Measurements from ENCODE around the gene NHS. TPM values are rescaled to one million over a fixed set of nuclear protein-coding genes. Genes with fewer than 3 reads are reported as not detected.
A peak's percentile ranks its signal among the peaks of the same experiment; 100 is the strongest.
"Not testable (repeated sequence)": the region's sequence is repeated elsewhere in the genome, so short reads cannot be mapped to it uniquely, and the experiment has no call there.

Gene NHS
- total and polyA plus RNA-seq, 9 donors: 1.2 to 3.0 (median 1.8) TPM

DNA sequence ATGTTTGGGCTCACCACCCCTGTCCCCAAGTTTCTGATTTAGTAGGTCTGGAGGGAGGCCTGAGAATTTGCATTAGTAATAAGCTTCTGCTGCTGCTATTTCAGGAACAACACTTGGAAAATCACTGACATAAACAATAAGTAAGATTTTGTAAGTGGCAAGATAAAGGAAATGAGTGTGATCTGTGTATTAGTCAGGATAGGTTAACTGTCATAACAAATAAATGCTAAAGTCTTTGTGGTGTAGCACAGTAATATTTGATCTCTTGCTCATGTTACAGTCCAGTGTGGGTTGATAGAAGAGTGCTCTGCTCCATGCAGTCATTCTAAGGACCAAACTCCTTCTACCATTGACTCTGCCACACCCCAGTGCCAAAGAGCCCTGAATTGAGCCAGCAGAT is 67.0 kb downstream of the NHS start:
- H3K27ac ChIP-seq (ENCODE audit: low read length): no peak overlapping the region
- DNase-seq: no peak
- H3K9me3 ChIP-seq (replicated peaks; ENCODE audit: control insufficient read depth, low read depth, low read length): no peaks in the 10 kb centered on the region
- no peaks in the 10 kb centered on the region for H3K36me3 ChIP-seq (ENCODE audit: control insufficient read depth, insufficient read depth, low read length)
- H3K4me3 ChIP-seq (ENCODE audit: low read length): no peak overlapping the region
- H3K4me1 ChIP-seq (ENCODE audit: control insufficient read depth, insufficient read depth, low read length): no peaks in the 10 kb centered on the region
- H3K27me3 ChIP-seq (ENCODE audit: control insufficient read depth, insufficient read depth, low read length): peaks cover 30% of the 10 kb centered on the region

GRCh38 chrX:17442898-17443297 is 67.9 kb downstream of the NHS start:
- peaks cover 25% of the 10 kb centered on the region for H3K27me3 ChIP-seq (ENCODE audit: control insufficient read depth, insufficient read depth, low read length)
- 100% methylated on average over 1 of the region's 3 CpGs for WGBS (ENCODE audit: insufficient coverage)
- DNase-seq: no peak

DNA sequence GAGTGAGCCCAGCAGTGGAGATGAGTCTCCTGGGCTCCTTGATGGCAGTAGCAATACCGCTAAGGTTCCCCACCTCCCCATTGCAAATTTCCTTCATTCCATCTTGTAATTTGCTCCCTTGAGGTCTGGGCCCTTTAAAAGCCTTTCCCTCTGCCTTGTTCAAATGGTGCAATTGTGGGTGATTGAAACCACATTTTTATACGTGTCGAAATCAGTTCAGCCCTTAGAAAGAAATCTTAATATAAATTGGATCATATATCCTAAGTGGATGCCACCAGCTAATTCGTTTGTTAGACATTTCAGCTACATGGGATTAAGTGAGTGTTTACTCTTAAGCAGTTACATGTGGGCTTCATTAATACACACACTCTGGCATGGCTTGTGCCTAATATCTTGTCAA is 68.6 kb downstream of the NHS start:
- H3K4me3 ChIP-seq (ENCODE audit: low read length): no peak overlapping the region
- H3K27me3 ChIP-seq (ENCODE audit: control insufficient read depth, insufficient read depth, low read length): peaks cover 20% of the 10 kb centered on the region
- DNase-seq: no peak
- no peaks in the 10 kb centered on the region for H3K36me3 ChIP-seq (ENCODE audit: control insufficient read depth, insufficient read depth, low read length)
- no peaks in the 10 kb centered on the region for H3K9me3 ChIP-seq (replicated peaks; ENCODE audit: control insufficient read depth, low read depth, low read length)
- no peak overlapping the region for H3K27ac ChIP-seq (ENCODE audit: low read length)
- no CpG with 5 or more reads among the region's 4 CpGs for WGBS (ENCODE audit: insufficient coverage)
- no peaks in the 10 kb centered on the region for H3K4me1 ChIP-seq (ENCODE audit: control insufficient read depth, insufficient read depth, low read length)

More at GRCh38 chrX:17442898-17443297, 67.9 kb downstream of the NHS start:
- Histone ChIP-seq H3K4me1 (ENCODE audit: control insufficient read depth, insufficient read depth, low read length) (no peaks in the 10 kb centered on the region), H3K36me3 (ENCODE audit: control insufficient read depth, insufficient read depth, low read length) (no peaks in the 10 kb centered on the region), H3K4me3 (ENCODE audit: low read length) (no peak overlapping the region), H3K9me3 (replicated peaks; ENCODE audit: control insufficient read depth, low read depth, low read length) (no peaks in the 10 kb centered on the region), H3K27ac (ENCODE audit: low read length) (no peak overlapping the region)

DNA sequence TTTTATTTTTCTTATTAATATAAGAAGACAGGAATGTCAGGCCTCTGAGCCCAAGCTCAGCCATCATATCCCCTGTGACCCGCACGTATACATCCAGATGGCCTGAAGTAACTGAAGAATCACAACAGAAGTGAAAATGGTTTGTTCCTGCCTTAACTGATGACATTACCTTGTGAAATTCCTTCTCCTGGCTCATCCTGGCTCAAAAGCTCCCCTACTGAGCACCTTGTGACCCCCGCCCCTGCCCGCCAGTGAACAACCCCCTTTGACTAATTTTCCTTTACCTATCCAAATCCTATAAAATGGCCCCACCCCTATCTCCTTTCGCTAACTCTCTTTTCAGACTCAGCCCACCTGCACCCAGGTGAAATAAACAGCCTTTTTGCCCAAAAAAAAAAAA is 71.3 kb downstream of the NHS start:
- H3K36me3 ChIP-seq (ENCODE audit: control insufficient read depth, insufficient read depth, low read length); H3K4me3 ChIP-seq (ENCODE audit: low read length); H3K4me1 ChIP-seq (ENCODE audit: control insufficient read depth, insufficient read depth, low read length); H3K9me3 ChIP-seq (replicated peaks; ENCODE audit: control insufficient read depth, low read depth, low read length); H3K27ac ChIP-seq (ENCODE audit: low read length); DNase-seq: not testable (repeated sequence)
- peaks cover 14% of the 10 kb centered on the region for H3K27me3 ChIP-seq (ENCODE audit: control insufficient read depth, insufficient read depth, low read length)
- WGBS (ENCODE audit: insufficient coverage): 93% methylated on average over 2 of the region's 5 CpGs

- H3K4me1 ChIP-seq (ENCODE audit: control insufficient read depth, insufficient read depth, low read length): no peaks in the 10 kb centered on the region
- no CpG with 5 or more reads among the region's 2 CpGs for WGBS (ENCODE audit: insufficient coverage)
- no peak for DNase-seq
- H3K27me3 ChIP-seq (ENCODE audit: control insufficient read depth, insufficient read depth, low read length): peaks cover 15% of the 10 kb centered on the region
- no peak overlapping the region for H3K27ac ChIP-seq (ENCODE audit: low read length)
- H3K4me3 ChIP-seq (ENCODE audit: low read length): no peak overlapping the region
- H3K36me3 ChIP-seq (ENCODE audit: control insufficient read depth, insufficient read depth, low read length): no peaks in the 10 kb centered on the region
- no peaks in the 10 kb centered on the region for H3K9me3 ChIP-seq (replicated peaks; ENCODE audit: control insufficient read depth, low read depth, low read length)
Measured at GRCh38 chrX:17448188-17448587, 73.2 kb downstream of the NHS start.

- Histone ChIP-seq H3K36me3 (ENCODE audit: control insufficient read depth, insufficient read depth, low read length) (no peaks in the 10 kb centered on the region), H3K27ac (ENCODE audit: low read length) (no peak overlapping the region), H3K4me1 (ENCODE audit: control insufficient read depth, insufficient read depth, low read length) (no peaks in the 10 kb centered on the region), H3K9me3 (replicated peaks; ENCODE audit: control insufficient read depth, low read depth, low read length) (no peaks in the 10 kb centered on the region), H3K27me3 (ENCODE audit: control insufficient read depth, insufficient read depth, low read length) (peaks cover 10% of the 10 kb centered on the region), H3K4me3 (ENCODE audit: low read length) (no peak overlapping the region)
- no peak for DNase-seq
- WGBS (ENCODE audit: insufficient coverage): 56% methylated on average over 1 of the region's 2 CpGs
Measured at GRCh38 chrX:17449866-17450265, 74.9 kb downstream of the NHS start.

GRCh38 chrX:17453788-17454187 is 78.8 kb downstream of the NHS start:
- H3K27ac ChIP-seq (ENCODE audit: low read length): no peak overlapping the region
- no peaks in the 10 kb centered on the region for H3K36me3 ChIP-seq (ENCODE audit: control insufficient read depth, insufficient read depth, low read length)
- DNase-seq: no peak
- peaks cover under 1% of the 10 kb centered on the region for H3K4me1 ChIP-seq (ENCODE audit: control insufficient read depth, insufficient read depth, low read length)
- peaks cover 27% of the 10 kb centered on the region for H3K27me3 ChIP-seq (ENCODE audit: control insufficient read depth, insufficient read depth, low read length)
- H3K4me3 ChIP-seq (ENCODE audit: low read length): no peak overlapping the region
- no peaks in the 10 kb centered on the region for H3K9me3 ChIP-seq (replicated peaks; ENCODE audit: control insufficient read depth, low read depth, low read length)

- no peaks in the 10 kb centered on the region for H3K36me3 ChIP-seq (ENCODE audit: control insufficient read depth, insufficient read depth, low read length)
- no peak overlapping the region for H3K4me3 ChIP-seq (ENCODE audit: low read length)
- 64% methylated on average over 6 of the region's 6 CpGs for WGBS (ENCODE audit: insufficient coverage)
- peaks cover 32% of the 10 kb centered on the region for H3K27me3 ChIP-seq (ENCODE audit: control insufficient read depth, insufficient read depth, low read length)
- H3K4me1 ChIP-seq (ENCODE audit: control insufficient read depth, insufficient read depth, low read length): peaks cover 6% of the 10 kb centered on the region
- no peak for DNase-seq
- H3K27ac ChIP-seq (ENCODE audit: low read length): no peak overlapping the region
- no peaks in the 10 kb centered on the region for H3K9me3 ChIP-seq (replicated peaks; ENCODE audit: control insufficient read depth, low read depth, low read length)
Measured at GRCh38 chrX:17456526-17456925, 81.5 kb downstream of the NHS start.

DNA sequence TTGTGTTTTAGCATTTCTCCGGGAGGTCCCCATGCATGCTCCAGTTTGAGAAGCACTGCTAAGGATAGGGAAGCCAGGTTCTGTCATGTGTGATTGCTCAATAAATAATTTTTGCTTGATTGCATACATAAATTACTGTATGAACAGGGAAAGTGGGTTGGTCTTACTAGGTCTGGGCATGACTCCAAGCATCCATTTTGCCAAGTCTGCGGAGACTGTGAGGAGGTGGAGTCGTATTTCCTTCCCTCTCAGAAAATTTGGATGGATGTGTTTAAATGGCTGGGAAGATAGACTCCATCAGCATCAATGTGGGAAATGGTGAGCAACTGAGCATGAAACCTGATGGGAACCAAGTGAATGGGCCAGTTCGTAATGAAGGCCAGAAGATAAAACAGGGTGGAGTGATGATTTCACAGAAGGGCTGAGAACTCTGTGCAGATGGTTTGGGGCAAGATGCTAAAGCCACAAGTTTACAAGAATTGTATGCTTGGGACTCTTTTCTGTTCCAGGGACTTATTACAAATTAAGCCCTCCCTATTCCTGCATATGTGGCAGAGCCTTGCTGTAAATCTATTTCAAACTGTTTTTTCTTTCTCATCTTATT is 84.1 kb downstream of the NHS start:
- Histone ChIP-seq H3K4me1 (ENCODE audit: control insufficient read depth, insufficient read depth, low read length) (peaks cover 6% of the 10 kb centered on the region), H3K27ac (ENCODE audit: low read length) (peak overlapping the region; percentile 13), H3K4me3 (ENCODE audit: low read length) (no peak overlapping the region), H3K27me3 (ENCODE audit: control insufficient read depth, insufficient read depth, low read length) (peaks cover 34% of the 10 kb centered on the region), H3K9me3 (replicated peaks; ENCODE audit: control insufficient read depth, low read depth, low read length) (no peaks in the 10 kb centered on the region), H3K36me3 (ENCODE audit: control insufficient read depth, insufficient read depth, low read length) (no peaks in the 10 kb centered on the region)
- DNase-seq: peak; percentile 90
- WGBS (ENCODE audit: insufficient coverage): 38% methylated on average over 1 of the region's 4 CpGs

- peak; percentile 31 for DNase-seq
- peaks cover 6% of the 10 kb centered on the region for H3K4me1 ChIP-seq (ENCODE audit: control insufficient read depth, insufficient read depth, low read length)
- H3K36me3 ChIP-seq (ENCODE audit: control insufficient read depth, insufficient read depth, low read length): no peaks in the 10 kb centered on the region
- no peak overlapping the region for H3K4me3 ChIP-seq (ENCODE audit: low read length)
- peak overlapping the region; percentile 13 for H3K27ac ChIP-seq (ENCODE audit: low read length)
- WGBS (ENCODE audit: insufficient coverage): no CpG with 5 or more reads among the region's 1 CpG
- peaks cover 36% of the 10 kb centered on the region for H3K27me3 ChIP-seq (ENCODE audit: control insufficient read depth, insufficient read depth, low read length)
- H3K9me3 ChIP-seq (replicated peaks; ENCODE audit: control insufficient read depth, low read depth, low read length): no peaks in the 10 kb centered on the region
Measured at GRCh38 chrX:17459661-17460060, 84.7 kb downstream of the NHS start.

GRCh38 chrX:17462881-17463280 is 87.9 kb downstream of the NHS start:
- Histone ChIP-seq H3K9me3 (replicated peaks; ENCODE audit: control insufficient read depth, low read depth, low read length) (no peaks in the 10 kb centered on the region), H3K36me3 (ENCODE audit: control insufficient read depth, insufficient read depth, low read length) (no peaks in the 10 kb centered on the region), H3K27ac (ENCODE audit: low read length) (no peak overlapping the region), H3K27me3 (ENCODE audit: control insufficient read depth, insufficient read depth, low read length) (peaks cover 37% of the 10 kb centered on the region), H3K4me3 (ENCODE audit: low read length) (no peak overlapping the region), H3K4me1 (ENCODE audit: control insufficient read depth, insufficient read depth, low read length) (peaks cover 6% of the 10 kb centered on the region)
- WGBS (ENCODE audit: insufficient coverage): no CpG with 5 or more reads among the region's 1 CpG
- DNase-seq: no peak

Measured in muscle of leg (tissue), 11 donors.